Measurements from ENCODE around the gene CDH24. TPM values are rescaled to one million over a fixed set of nuclear protein-coding genes. Genes with fewer than 3 reads are reported as not detected.

Gene CDH24
- total RNA-seq, 1 experiment from 2014 or later, result 9.0 TPM

- H3K27me3 ChIP-seq (ENCODE audit: control insufficient read depth, insufficient read depth, low read length), result no peaks in the 10 kb centered on the region
- BruUV-seq (replicated peaks), result no TSS peak
- POLR2A ChIA-PET, result no interaction called here
- ATAC-seq (no peak), DNase-seq (ENCODE audit: low read depth, low spot score) (no peak)
- H3K4me3 ChIP-seq (ENCODE audit: low read depth in 2 of 2, low read length in 2 of 2), result no peak overlapping the region
- TF ChIP-seq CTCF (IDR thresholded peaks at IDR 0.05), result no peak
- CTCF ChIA-PET, result no interaction called here
- intact Hi-C loops (cut with micrococcal nuclease; ENCODE audit: unreplicated experiment), result no loop called here
- H3K9me3 ChIP-seq (ENCODE audit: control insufficient read depth, insufficient read depth, low read depth, low read length), result no peaks in the 10 kb centered on the region
- in situ Hi-C loops (cut with HindIII; ENCODE audit: low pct_unique_long_range_greater_than_20kb, low sequenced_read_pairs), result no loop called here
- no peak overlapping the region for H3K27ac ChIP-seq (ENCODE audit: low read length)
- H3K36me3 ChIP-seq (ENCODE audit: control insufficient read depth, insufficient read depth, low read length), result peaks cover 56% of the 10 kb centered on the region
- peaks cover 6% of the 10 kb centered on the region; the same call in 1 of the 2 replicates for H3K4me1 ChIP-seq (ENCODE audit: control insufficient read depth, insufficient read depth, low read length)
Observed at GRCh38 chr14:23089498-23090253, 32.4 kb upstream of the CDH24 start.

GRCh38 chr14:23086565-23086964, 29.2 kb upstream of the CDH24 start:
- Histone ChIP-seq H3K4me1 (ENCODE audit: control insufficient read depth, insufficient read depth, low read length) (no peaks in the 10 kb centered on the region), H3K27me3 (ENCODE audit: control insufficient read depth, insufficient read depth, low read length) (no peaks in the 10 kb centered on the region), H3K4me3 (ENCODE audit: low read depth in 2 of 2, low read length in 2 of 2) (no peak overlapping the region), H3K9me3 (ENCODE audit: control insufficient read depth, insufficient read depth, low read depth, low read length) (no peaks in the 10 kb centered on the region), H3K27ac (ENCODE audit: low read length) (no peak overlapping the region), H3K36me3 (ENCODE audit: control insufficient read depth, insufficient read depth, low read length) (peaks cover 41% of the 10 kb centered on the region)
- intact Hi-C loops (cut with micrococcal nuclease; ENCODE audit: unreplicated experiment), result no loop called here
- POLR2A ChIA-PET, result no interaction called here
- BruUV-seq (replicated peaks), result no TSS peak
- ATAC-seq, result no peak
- in situ Hi-C loops (cut with HindIII; ENCODE audit: low pct_unique_long_range_greater_than_20kb, low sequenced_read_pairs), result no loop called here
- TF ChIP-seq TCF7L2 (IDR thresholded peaks at IDR 0.05; ENCODE audit: low read depth, low read length) (no peak), POLR2AphosphoS5 (IDR thresholded peaks at IDR 0.05; ENCODE audit: low read depth, low read length) (no peak), SIN3A (IDR thresholded peaks at IDR 0.05; ENCODE audit: borderline replicate concordance, insufficient read depth, low read depth, low read length) (no peak), CTCF (IDR thresholded peaks at IDR 0.05) (no peak), REST (IDR thresholded peaks at IDR 0.05; ENCODE audit: insufficient read depth in 1 of 2, low read depth in 2 of 2, low read length in 1 of 2) (no peak)
- DNase-seq (ENCODE audit: low read depth, low spot score), result no peak
- CTCF ChIA-PET, result no interaction called here
